Neural cell (in vitro differentiated cells): Measurements from ENCODE around the gene SLC13A2.

Experiments used
- EZH2 ChIP-seq: fragments of 200-600, 300-800 bp; shearing (Covaris generic), sonication (generic); IDR thresholded peaks from 2 replicates; pipeline ENCODE4 v1.6.1; 2014; ENCODE audit warnings: antibody characterized with exemption, low read length, borderline replicate concordance, mild to moderate bottlenecking; ENCODE audit not compliant: insufficient read depth, poor library complexity, severe bottlenecking
- POLR2AphosphoS5 ChIP-seq: IDR thresholded peaks from 2 replicates; pipeline ENCODE4 v1.6.1; 2012
- TF ChIP-seq, protein P1 (sequence below): fragments of 450-650 bp; IDR thresholded peaks from 2 replicates; pipeline ENCODE4 v1.5.1; 2014; ENCODE audit warnings: antibody characterized with exemption, mild to moderate bottlenecking, moderate library complexity; ENCODE audit not compliant: poor library complexity, severe bottlenecking
- TF ChIP-seq, protein P2 (sequence below): IDR thresholded peaks from 2 replicates; pipeline ENCODE4 v1.6.1; 2012; ENCODE audit warnings: borderline replicate concordance

DNA sequence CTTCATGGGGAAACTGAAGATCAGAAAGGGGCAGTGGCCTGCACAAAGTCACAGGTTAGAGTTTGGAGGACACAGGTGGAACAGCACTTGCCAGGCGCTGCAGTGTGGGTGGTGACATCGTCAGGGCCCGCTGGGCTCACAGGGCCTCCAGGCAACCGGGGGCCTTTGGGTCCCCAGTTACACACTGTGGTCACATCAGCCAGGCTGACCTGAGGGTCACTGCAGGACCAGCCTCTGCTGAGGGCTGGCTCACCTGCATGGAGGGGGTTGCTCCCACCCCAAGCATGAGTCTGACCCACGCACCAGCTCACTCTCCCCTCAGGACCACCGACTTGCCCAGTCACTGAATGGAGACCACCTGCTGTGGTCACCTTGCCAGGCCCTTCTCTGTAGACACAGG is 49.7 kb downstream of the SLC13A2 start:
- TF ChIP-seq POLR2AphosphoS5 (no peak), EZH2 (no peak)
- TF ChIP-seq, protein P1, sequence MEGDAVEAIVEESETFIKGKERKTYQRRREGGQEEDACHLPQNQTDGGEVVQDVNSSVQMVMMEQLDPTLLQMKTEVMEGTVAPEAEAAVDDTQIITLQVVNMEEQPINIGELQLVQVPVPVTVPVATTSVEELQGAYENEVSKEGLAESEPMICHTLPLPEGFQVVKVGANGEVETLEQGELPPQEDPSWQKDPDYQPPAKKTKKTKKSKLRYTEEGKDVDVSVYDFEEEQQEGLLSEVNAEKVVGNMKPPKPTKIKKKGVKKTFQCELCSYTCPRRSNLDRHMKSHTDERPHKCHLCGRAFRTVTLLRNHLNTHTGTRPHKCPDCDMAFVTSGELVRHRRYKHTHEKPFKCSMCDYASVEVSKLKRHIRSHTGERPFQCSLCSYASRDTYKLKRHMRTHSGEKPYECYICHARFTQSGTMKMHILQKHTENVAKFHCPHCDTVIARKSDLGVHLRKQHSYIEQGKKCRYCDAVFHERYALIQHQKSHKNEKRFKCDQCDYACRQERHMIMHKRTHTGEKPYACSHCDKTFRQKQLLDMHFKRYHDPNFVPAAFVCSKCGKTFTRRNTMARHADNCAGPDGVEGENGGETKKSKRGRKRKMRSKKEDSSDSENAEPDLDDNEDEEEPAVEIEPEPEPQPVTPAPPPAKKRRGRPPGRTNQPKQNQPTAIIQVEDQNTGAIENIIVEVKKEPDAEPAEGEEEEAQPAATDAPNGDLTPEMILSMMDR, result no peak
- TF ChIP-seq, protein P2, sequence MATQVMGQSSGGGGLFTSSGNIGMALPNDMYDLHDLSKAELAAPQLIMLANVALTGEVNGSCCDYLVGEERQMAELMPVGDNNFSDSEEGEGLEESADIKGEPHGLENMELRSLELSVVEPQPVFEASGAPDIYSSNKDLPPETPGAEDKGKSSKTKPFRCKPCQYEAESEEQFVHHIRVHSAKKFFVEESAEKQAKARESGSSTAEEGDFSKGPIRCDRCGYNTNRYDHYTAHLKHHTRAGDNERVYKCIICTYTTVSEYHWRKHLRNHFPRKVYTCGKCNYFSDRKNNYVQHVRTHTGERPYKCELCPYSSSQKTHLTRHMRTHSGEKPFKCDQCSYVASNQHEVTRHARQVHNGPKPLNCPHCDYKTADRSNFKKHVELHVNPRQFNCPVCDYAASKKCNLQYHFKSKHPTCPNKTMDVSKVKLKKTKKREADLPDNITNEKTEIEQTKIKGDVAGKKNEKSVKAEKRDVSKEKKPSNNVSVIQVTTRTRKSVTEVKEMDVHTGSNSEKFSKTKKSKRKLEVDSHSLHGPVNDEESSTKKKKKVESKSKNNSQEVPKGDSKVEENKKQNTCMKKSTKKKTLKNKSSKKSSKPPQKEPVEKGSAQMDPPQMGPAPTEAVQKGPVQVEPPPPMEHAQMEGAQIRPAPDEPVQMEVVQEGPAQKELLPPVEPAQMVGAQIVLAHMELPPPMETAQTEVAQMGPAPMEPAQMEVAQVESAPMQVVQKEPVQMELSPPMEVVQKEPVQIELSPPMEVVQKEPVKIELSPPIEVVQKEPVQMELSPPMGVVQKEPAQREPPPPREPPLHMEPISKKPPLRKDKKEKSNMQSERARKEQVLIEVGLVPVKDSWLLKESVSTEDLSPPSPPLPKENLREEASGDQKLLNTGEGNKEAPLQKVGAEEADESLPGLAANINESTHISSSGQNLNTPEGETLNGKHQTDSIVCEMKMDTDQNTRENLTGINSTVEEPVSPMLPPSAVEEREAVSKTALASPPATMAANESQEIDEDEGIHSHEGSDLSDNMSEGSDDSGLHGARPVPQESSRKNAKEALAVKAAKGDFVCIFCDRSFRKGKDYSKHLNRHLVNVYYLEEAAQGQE, result no peak
